Mesodermal cell (in vitro differentiated cells): ENCODE results near the gene CPEB4.

Source experiments
- H3K27ac ChIP-seq: 2 replicates; pipeline ENCODE4 v1.7.0; 2013; ENCODE audit warnings: mild to moderate bottlenecking, low read depth, low read length, moderate library complexity; ENCODE audit not compliant: severe bottlenecking
- H3K36me3 ChIP-seq: 2 replicates; pipeline ENCODE4 v1.7.1; 2013; ENCODE audit warnings: mild to moderate bottlenecking, low read length, moderate library complexity; ENCODE audit not compliant: control insufficient read depth, insufficient read depth
- H3K4me1 ChIP-seq: one replicate; pipeline ENCODE4 v1.7.1; 2013; ENCODE audit warnings: mild to moderate bottlenecking, low read length; ENCODE audit not compliant: insufficient read depth, control insufficient read depth, poor library complexity, severe bottlenecking
- H3K4me3 ChIP-seq: 2 replicates; pipeline ENCODE4 v1.7.0; 2013; ENCODE audit warnings: low read length, control low read depth, mild to moderate bottlenecking; ENCODE audit not compliant: insufficient read depth, poor library complexity, severe bottlenecking; ENCODE audit errors: extremely low read depth
- H3K9me3 ChIP-seq: 2 replicates; pipeline ENCODE4 v1.7.1; 2013; ENCODE audit warnings: mild to moderate bottlenecking, low read length, moderate library complexity; ENCODE audit not compliant: control insufficient read depth
- WGBS, 2 experiments: methylation state at CpG; one replicate each; pipeline ENCODE4 v1.1.5; 2013; ENCODE audit warnings: missing lambda C conversion rate in 2 of 2; ENCODE audit not compliant: insufficient coverage in 2 of 2; 5-methylcytosine and 5-hydroxymethylcytosine counted together

Gene CPEB4

GRCh38 chr5:173890195-173890991 is 2.2 kb downstream of the CPEB4 start:
- H3K36me3 ChIP-seq = no peaks in the 10 kb centered on the region
- no peak overlapping the region for H3K27ac ChIP-seq
- H3K9me3 ChIP-seq = no peaks in the 10 kb centered on the region
- H3K4me3 ChIP-seq = peak overlapping the region; percentile 93
- WGBS, 2 experiments = 65 to 70% methylated on average over 13 of the region's 19 CpGs
- H3K4me1 ChIP-seq = peaks cover 15% of the 10 kb centered on the region

- H3K36me3 ChIP-seq = peaks cover under 1% of the 10 kb centered on the region
- peak overlapping the region; percentile 93 for H3K4me3 ChIP-seq
- H3K4me1 ChIP-seq = peaks cover 15% of the 10 kb centered on the region
- H3K27ac ChIP-seq = no peak overlapping the region
- H3K9me3 ChIP-seq = no peaks in the 10 kb centered on the region
- 83% methylated on average over 1 of the region's 3 CpGs; no CpG with 5 or more reads in 1 of the 2 experiments for WGBS, 2 experiments
Measured at GRCh38 chr5:173891308-173892116, 3.4 kb downstream of the CPEB4 start.

DNA sequence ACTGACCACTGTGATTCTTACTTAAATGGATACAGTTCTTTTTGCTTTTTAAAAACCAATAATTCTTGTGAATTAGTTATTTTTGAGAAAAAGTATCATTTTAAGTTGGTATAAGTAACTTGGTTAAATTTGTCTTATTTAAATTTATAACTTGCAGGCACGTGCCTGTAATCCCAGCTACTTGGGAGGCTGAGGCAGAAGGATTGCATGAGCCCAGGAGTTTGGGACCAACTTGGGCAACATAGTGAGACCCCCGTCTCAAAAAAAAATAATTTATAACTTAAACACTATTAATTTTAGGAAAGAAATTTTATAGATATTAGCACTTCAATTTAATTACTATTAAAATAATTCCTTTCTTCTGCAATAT is 5.0 kb downstream of the CPEB4 start:
- H3K27ac ChIP-seq = no peak overlapping the region
- peaks cover 15% of the 10 kb centered on the region for H3K4me1 ChIP-seq
- no peaks in the 10 kb centered on the region for H3K9me3 ChIP-seq
- peaks cover 3% of the 10 kb centered on the region for H3K36me3 ChIP-seq
- 80% methylated on average over 1 of the region's 2 CpGs; no CpG with 5 or more reads in 1 of the 2 experiments for WGBS, 2 experiments
- H3K4me3 ChIP-seq = no peak overlapping the region

DNA sequence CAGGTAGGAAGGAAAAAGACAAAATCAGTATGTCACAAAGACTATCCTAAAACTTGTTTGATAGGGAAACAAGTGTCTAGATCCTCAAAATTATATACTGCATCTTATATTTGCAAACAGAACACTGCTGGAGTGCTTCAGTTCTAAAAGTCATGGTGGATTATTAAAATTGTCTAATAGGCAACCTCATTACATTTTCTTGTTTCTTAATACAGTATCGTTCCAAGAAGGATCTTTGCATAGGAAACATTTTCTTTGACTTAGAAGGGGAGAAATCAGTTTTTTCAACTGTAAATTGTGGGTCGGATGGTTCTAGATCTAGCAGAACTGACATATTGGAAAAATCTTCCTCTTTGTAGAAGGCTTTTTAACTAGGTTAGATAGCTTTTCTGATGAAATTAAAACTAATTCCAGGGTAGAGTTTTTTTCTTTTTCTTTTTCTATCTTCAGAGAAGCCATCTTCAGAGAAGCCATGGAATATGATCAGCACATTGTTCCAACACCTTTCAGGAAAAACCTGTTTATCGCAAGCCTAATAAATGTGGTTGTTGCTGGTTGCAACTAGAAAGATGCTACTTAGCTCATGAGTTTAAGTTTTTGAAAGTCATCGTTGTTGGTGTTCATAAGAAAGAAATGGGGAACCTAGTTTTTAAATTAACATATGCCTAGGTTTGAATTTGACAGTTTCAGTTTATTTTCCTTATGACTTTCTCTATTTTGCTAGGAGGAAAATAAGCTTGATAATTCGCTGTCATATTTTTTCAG is 7.4 kb downstream of the CPEB4 start:
- H3K36me3 ChIP-seq = peaks cover 3% of the 10 kb centered on the region
- no peaks in the 10 kb centered on the region for H3K9me3 ChIP-seq
- H3K4me3 ChIP-seq = no peak overlapping the region
- WGBS, 2 experiments = 100% methylated on average over 2 to 3 of the region's 5 CpGs
- peaks cover 2% of the 10 kb centered on the region for H3K4me1 ChIP-seq
- H3K27ac ChIP-seq = no peak overlapping the region

DNA sequence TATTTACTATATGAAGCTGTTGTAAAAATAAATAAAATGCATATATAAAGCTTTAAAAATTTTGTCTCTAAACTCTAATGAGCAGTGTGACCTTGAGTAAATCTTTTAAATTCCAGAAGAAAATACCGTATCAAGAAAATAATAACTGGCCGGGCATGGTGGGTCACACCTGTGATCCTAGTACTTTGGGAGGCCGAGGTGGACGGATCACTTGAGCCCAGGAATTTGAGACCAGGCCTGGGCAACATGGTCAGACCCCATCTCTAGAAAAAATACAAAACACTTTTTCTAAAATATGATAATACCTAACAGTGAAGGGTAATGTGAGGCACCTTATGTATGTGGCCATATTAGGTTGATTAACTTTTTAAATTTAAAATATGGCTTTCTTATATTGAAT is 8.5 kb downstream of the CPEB4 start:
- Histone ChIP-seq H3K4me1 (no peaks in the 10 kb centered on the region), H3K4me3 (no peak overlapping the region)
- WGBS, 2 experiments = 91 to 100% methylated on average over 3 to 4 of the region's 4 CpGs

DNA sequence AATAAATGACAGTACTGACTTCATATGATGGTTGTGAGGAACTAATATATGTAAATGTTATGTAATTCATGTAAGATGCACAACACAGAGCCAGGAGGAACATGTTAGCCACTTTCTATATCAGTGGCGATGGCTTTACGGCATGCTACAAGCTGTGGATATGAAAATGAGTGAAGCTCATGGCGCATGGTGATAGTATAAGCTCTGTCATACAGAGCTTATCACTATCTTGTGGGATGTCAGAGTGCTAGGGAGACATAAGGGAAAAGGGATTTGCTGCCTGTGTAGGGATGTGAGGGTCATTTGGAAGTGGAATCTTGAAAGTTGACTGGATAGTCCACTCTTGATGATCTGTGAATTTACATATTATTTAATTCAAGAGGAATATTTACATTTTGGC is 13.6 kb downstream of the CPEB4 start:
- WGBS, 2 experiments = 98 to 100% methylated on average over 3 of the region's 3 CpGs
- Histone ChIP-seq H3K9me3 (no peaks in the 10 kb centered on the region), H3K36me3 (peaks cover 4% of the 10 kb centered on the region), H3K4me3 (no peak overlapping the region), H3K4me1 (peaks cover 3% of the 10 kb centered on the region), H3K27ac (no peak overlapping the region)

More for the DNA sequence above, 8.5 kb downstream of the CPEB4 start:
- Histone ChIP-seq H3K9me3 (no peaks in the 10 kb centered on the region), H3K27ac (no peak overlapping the region), H3K36me3 (peaks cover 3% of the 10 kb centered on the region)

GRCh38 chr5:173902334-173902733 is 14.2 kb downstream of the CPEB4 start:
- Histone ChIP-seq H3K9me3 (no peaks in the 10 kb centered on the region), H3K4me3 (no peak overlapping the region), H3K4me1 (peaks cover 3% of the 10 kb centered on the region), H3K27ac (no peak overlapping the region), H3K36me3 (peaks cover 6% of the 10 kb centered on the region)
- WGBS, 2 experiments = no CpG with 5 or more reads among the region's 1 CpG

DNA sequence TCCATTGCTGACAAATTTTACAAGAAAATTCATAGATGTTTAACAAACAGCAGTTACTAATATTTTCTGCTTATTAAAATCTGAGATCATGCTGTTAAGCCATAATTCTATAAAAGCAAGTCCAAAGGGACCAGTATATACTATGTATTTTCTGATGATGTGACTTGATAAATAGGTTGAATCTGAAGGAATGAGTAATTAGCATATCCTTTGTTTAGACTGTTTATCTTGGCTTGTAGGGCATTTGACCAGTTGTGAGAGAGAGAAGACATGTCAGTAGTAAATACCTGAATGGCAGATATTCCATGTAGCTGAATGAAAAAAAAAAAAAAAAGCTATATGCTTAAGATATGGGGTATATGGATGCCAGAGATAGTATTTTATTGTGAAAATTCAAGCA is 14.6 kb downstream of the CPEB4 start:
- Histone ChIP-seq H3K36me3 (peaks cover 6% of the 10 kb centered on the region), H3K27ac (no peak overlapping the region), H3K4me3 (no peak overlapping the region), H3K9me3 (no peaks in the 10 kb centered on the region), H3K4me1 (peaks cover 3% of the 10 kb centered on the region)

DNA sequence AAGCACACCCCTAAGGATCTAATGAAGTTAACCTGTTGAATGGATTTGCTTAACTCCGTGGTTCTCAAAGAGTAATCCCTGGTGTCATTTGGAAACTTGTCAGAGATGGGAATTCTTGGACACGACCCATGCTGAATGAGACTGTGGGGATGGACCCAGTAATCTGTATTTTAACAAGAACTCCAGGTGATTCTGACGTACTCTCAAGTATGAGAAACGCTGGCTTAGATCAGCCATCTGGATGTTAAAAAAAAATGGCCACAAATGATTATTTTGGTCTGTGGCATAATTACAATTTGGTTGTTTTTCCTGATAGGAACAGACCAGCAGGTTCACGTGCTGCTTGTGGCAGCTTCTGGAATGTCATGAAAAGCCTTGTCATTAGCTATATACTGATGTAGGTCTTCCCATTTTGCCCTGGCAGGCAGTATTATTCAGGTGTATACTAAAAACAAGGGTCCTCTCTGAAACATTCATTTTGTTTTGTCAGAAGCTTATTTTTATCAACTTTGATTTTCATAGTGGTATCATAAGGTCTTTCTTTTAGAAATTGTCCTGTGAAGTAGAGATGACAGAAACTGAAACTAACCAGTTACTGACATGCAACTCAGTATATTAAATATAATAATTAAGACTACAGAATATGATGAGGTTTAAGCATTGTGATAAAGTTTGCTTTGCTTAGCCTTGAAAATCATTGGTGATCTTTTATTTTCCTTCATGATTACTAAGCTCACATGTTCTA is 15.4 kb downstream of the CPEB4 start:
- Histone ChIP-seq H3K36me3 (peaks cover 6% of the 10 kb centered on the region), H3K9me3 (no peaks in the 10 kb centered on the region), H3K4me3 (no peak overlapping the region), H3K27ac (no peak overlapping the region), H3K4me1 (peaks cover 3% of the 10 kb centered on the region)
- WGBS, 2 experiments = 77 to 81% methylated on average over 4 of the region's 5 CpGs

- no CpG with 5 or more reads among the region's 1 CpG for WGBS, 2 experiments
- Histone ChIP-seq H3K9me3 (no peaks in the 10 kb centered on the region), H3K27ac (no peak overlapping the region), H3K4me3 (no peak overlapping the region), H3K36me3 (peaks cover 6% of the 10 kb centered on the region), H3K4me1 (peaks cover 3% of the 10 kb centered on the region)
Measured at GRCh38 chr5:173904151-173904550, 16.0 kb downstream of the CPEB4 start.
